Testis (tissue), 2 donors: ENCODE results near the gene SIRT6.

Experiments
- POLR2A ChIP-seq: fragments of 450-650 bp; IDR thresholded peaks from one replicate; pipeline ENCODE4 v1.6.1; 2017; ENCODE audit warnings: antibody characterized with exemption, mild to moderate bottlenecking, moderate library complexity
- TF ChIP-seq, protein P1 (sequence below), 3 experiments: fragments of 450-650 bp in 2 of 3; fragments of 200-600 bp in 1 of 3; sonication (generic) in 1 of 3; IDR thresholded peaks; one replicate each; pipeline ENCODE4 v1.5.1; 2016 to 2019; ENCODE audit warnings: antibody characterized with exemption in 3 of 3, mild to moderate bottlenecking in 2 of 3, moderate library complexity in 1 of 3

DNA sequence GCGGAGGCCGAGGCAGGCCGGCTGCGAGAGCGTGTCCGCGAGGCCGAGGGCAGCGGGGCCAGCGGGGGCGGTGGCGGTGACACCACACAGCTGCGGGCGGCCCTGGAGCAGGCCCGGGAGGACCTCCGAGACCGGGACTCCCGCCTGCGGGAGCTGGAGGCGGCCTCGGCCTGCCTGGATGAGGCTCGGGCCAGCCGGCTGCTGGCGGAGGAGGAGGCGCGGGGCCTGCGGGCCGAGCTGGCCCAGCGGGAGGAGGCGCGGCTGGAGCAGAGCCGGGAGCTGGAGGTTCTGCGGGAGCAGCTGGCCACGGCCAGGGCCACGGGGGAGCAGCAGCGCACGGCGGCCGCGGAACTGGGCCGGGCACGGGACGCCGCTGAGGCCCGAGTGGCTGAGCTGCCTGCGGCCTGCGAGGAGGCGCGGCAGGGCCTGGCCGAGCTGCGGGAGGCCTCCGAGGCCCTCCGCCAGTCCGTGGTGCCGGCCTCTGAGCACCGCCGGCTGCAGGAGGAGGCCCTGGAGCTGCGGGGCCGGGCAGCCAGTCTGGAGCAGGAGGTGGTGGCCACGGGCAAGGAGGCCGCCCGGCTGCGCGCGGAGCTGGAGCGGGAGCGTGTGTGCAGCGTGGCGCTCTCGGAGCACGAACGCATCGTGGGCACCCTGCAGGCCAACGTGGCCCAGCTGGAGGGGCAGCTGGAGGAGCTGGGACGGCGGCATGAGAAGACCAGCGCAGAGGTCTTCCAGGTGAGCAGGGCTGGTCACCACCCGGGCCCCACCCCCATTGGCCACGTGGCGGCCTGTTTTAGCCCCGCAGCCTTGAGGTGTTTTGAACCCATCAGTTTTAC is 35.3 kb upstream of the SIRT6 start:
- TF ChIP-seq, protein P1, sequence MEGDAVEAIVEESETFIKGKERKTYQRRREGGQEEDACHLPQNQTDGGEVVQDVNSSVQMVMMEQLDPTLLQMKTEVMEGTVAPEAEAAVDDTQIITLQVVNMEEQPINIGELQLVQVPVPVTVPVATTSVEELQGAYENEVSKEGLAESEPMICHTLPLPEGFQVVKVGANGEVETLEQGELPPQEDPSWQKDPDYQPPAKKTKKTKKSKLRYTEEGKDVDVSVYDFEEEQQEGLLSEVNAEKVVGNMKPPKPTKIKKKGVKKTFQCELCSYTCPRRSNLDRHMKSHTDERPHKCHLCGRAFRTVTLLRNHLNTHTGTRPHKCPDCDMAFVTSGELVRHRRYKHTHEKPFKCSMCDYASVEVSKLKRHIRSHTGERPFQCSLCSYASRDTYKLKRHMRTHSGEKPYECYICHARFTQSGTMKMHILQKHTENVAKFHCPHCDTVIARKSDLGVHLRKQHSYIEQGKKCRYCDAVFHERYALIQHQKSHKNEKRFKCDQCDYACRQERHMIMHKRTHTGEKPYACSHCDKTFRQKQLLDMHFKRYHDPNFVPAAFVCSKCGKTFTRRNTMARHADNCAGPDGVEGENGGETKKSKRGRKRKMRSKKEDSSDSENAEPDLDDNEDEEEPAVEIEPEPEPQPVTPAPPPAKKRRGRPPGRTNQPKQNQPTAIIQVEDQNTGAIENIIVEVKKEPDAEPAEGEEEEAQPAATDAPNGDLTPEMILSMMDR (IDR thresholded peaks at IDR 0.05): no peak
- no peak for TF ChIP-seq POLR2A
